GM19328 (cell line): Measurements from ENCODE around the gene HTR4.

Experiments used
- ATAC-seq: cut with Tn5 transposase; IDR thresholded peaks from one replicate; pipeline ENCODE4 v1.9.1; 2021; ENCODE audit warnings: mild to moderate bottlenecking, moderate library complexity; ENCODE audit not compliant: unreplicated experiment

The HTR4 gene

GRCh38 chr5:148665431-148665830 lies 11.1 kb upstream of the HTR4 start:
- no peak for ATAC-seq

GRCh38 chr5:148663509-148663908 lies 9.2 kb upstream of the HTR4 start:
- ATAC-seq = no peak

GRCh38 chr5:148660346-148660660 lies 6.0 kb upstream of the HTR4 start:
- no peak for ATAC-seq

GRCh38 chr5:148659641-148660345 lies 5.5 kb upstream of the HTR4 start:
- no peak for ATAC-seq

- ATAC-seq = no peak
These were observed 964 bp downstream of the HTR4 start for GRCh38 chr5:148653291-148653835.

- no peak for ATAC-seq
These were observed 2.8 kb downstream of the HTR4 start for GRCh38 chr5:148651528-148651927.

GRCh38 chr5:148645527-148645926 lies 8.8 kb downstream of the HTR4 start:
- no peak for ATAC-seq

- no peak for ATAC-seq
These were observed 12.6 kb downstream of the HTR4 start for GRCh38 chr5:148641735-148642134.

GRCh38 chr5:148640471-148640870 lies 13.9 kb downstream of the HTR4 start:
- no peak for ATAC-seq

GRCh38 chr5:148639081-148639480 lies 15.2 kb downstream of the HTR4 start:
- ATAC-seq = no peak

GRCh38 chr5:148636353-148636752 lies 18.0 kb downstream of the HTR4 start:
- ATAC-seq = no peak

GRCh38 chr5:148635321-148636083 lies 18.8 kb downstream of the HTR4 start:
- no peak for ATAC-seq

GRCh38 chr5:148633067-148633377 lies 21.3 kb downstream of the HTR4 start:
- no peak for ATAC-seq

GRCh38 chr5:148632255-148633066 lies 21.9 kb downstream of the HTR4 start:
- ATAC-seq = no peak

GRCh38 chr5:148626986-148627385 lies 27.3 kb downstream of the HTR4 start:
- no peak for ATAC-seq

- no peak for ATAC-seq
These were observed 28.2 kb downstream of the HTR4 start for GRCh38 chr5:148626081-148626613.

- no peak for ATAC-seq
These were observed 29.1 kb downstream of the HTR4 start for GRCh38 chr5:148625250-148625649.

GRCh38 chr5:148623741-148624140 lies 30.6 kb downstream of the HTR4 start:
- no peak for ATAC-seq

- no peak for ATAC-seq
These were observed 31.2 kb downstream of the HTR4 start for GRCh38 chr5:148623101-148623500.

GRCh38 chr5:148620696-148621095 lies 33.6 kb downstream of the HTR4 start:
- peak; percentile 75 for ATAC-seq

GRCh38 chr5:148620091-148620490 lies 34.2 kb downstream of the HTR4 start:
- ATAC-seq = no peak
